Measurements from ENCODE around the gene RACGAP1. TPM values are rescaled to one million over a fixed set of nuclear protein-coding genes. Genes with fewer than 3 reads are reported as not detected.
"Not testable (repeated sequence)": the region's sequence is repeated elsewhere in the genome, so short reads cannot be mapped to it uniquely, and the experiment has no call there.

Gene RACGAP1
- total RNA-seq, 3 donors from 2014 or later: 16.0 to 45.5 (median 34.4) TPM

DNA sequence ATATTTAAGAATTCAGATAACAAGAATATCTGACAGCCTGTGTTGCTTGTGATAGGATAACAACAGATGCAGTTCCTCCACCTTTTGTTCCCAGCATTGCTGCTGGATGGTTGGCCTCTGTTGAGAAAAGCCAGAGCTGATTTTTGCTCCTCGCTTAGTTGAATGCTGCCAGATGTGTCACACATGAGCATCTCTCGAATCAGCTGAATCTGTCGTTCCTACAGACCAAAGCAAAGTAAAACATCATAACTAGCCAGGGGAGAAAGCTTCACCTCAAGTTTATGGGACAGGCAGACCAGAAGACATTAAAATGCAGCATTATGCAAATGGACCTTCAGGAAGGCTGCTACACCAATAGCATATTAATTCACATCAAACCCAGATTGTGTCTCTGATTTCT, 20.1 kb downstream of the RACGAP1 start:
- ATAC-seq (no peak), DNase-seq (no peak)
- H3K36me3 ChIP-seq (ENCODE audit: low read depth): no peaks in the 10 kb centered on the region
- no peaks in the 10 kb centered on the region for H3K4me1 ChIP-seq (ENCODE audit: low read depth)
- no peak overlapping the region for H3K4me3 ChIP-seq
- intact Hi-C loops (cut with DNase I, micrococcal nuclease): no loop called here
- no peak for TF ChIP-seq CTCF (IDR thresholded peaks at IDR 0.05)
- H3K9me3 ChIP-seq: no peaks in the 10 kb centered on the region

GRCh38 chr12:50004696-50005095, 20.6 kb downstream of the RACGAP1 start:
- ATAC-seq (no peak), DNase-seq (no peak)
- Histone ChIP-seq H3K36me3 (ENCODE audit: low read depth) (no peaks in the 10 kb centered on the region), H3K4me1 (ENCODE audit: low read depth) (no peaks in the 10 kb centered on the region), H3K9me3 (no peaks in the 10 kb centered on the region), H3K4me3 (no peak overlapping the region)
- TF ChIP-seq CTCF (IDR thresholded peaks at IDR 0.05): no peak
- intact Hi-C loops (cut with DNase I, micrococcal nuclease): no loop called here

GRCh38 chr12:50003595-50003994, 21.7 kb downstream of the RACGAP1 start:
- DNase-seq (no peak), ATAC-seq (no peak)
- no peak for TF ChIP-seq CTCF (IDR thresholded peaks at IDR 0.05)
- Histone ChIP-seq H3K36me3 (ENCODE audit: low read depth) (no peaks in the 10 kb centered on the region), H3K9me3 (no peaks in the 10 kb centered on the region), H3K4me3 (no peak overlapping the region), H3K4me1 (ENCODE audit: low read depth) (no peaks in the 10 kb centered on the region)
- intact Hi-C loops (cut with DNase I, micrococcal nuclease): no loop called here

GRCh38 chr12:49998453-49998852, 26.8 kb downstream of the RACGAP1 start:
- no peak for ATAC-seq

DNA sequence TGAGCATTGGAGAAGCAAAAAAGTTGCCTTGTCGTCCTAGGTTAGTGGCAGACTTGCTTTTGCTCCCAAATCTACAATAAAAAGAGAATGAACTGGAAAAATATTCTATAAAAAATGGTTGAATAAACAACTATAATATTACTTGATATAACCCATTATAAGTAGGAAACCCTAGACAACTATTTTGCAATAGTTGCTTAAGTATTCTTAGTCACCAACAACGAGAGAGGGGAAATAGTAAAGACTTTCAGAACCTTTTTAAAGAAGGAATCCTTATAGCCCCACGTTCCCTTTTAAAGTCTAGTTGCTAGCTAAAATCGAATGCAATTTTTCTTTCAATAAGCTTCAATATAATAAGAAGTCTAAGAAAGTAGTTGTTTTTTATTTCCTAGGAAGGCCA, 35.0 kb downstream of the RACGAP1 start:
- TF ChIP-seq CTCF (IDR thresholded peaks at IDR 0.05): no peak
- no peak for ATAC-seq

More at GRCh38 chr12:49998453-49998852, 26.8 kb downstream of the RACGAP1 start:
- no peaks in the 10 kb centered on the region for H3K36me3 ChIP-seq (ENCODE audit: low read depth)
- no peaks in the 10 kb centered on the region for H3K9me3 ChIP-seq
- TF ChIP-seq CTCF (IDR thresholded peaks at IDR 0.05): no peak
- no peak overlapping the region for H3K4me3 ChIP-seq
- H3K4me1 ChIP-seq (ENCODE audit: low read depth): no peaks in the 10 kb centered on the region
- intact Hi-C loops (cut with DNase I, micrococcal nuclease): no loop called here
- DNase-seq: no peak

GRCh38 chr12:49989400-49989799, 35.9 kb downstream of the RACGAP1 start:
- intact Hi-C loops (cut with DNase I, micrococcal nuclease): not testable (repeated sequence)

More for the DNA sequence above, 35.0 kb downstream of the RACGAP1 start:
- Histone ChIP-seq H3K36me3 (ENCODE audit: low read depth) (no peaks in the 10 kb centered on the region), H3K9me3 (no peaks in the 10 kb centered on the region), H3K4me1 (ENCODE audit: low read depth) (no peaks in the 10 kb centered on the region), H3K4me3 (no peak overlapping the region)
- intact Hi-C loops (cut with DNase I, micrococcal nuclease): no loop called here
- DNase-seq: no peak

More at GRCh38 chr12:49989400-49989799, 35.9 kb downstream of the RACGAP1 start:
- not testable (repeated sequence) for DNase-seq; H3K9me3 ChIP-seq; ATAC-seq; H3K4me1 ChIP-seq (ENCODE audit: low read depth); H3K36me3 ChIP-seq (ENCODE audit: low read depth); H3K4me3 ChIP-seq
